ENCODE results near the gene VN1R2.
A peak's percentile ranks its signal among the peaks of the same experiment; 100 is the strongest.
"Not testable (repeated sequence)": the region's sequence is repeated elsewhere in the genome, so short reads cannot be mapped to it uniquely, and the experiment has no call there.

VN1R2 gene

GRCh38 chr19:53257715-53258342 lies at the start of gene VN1R2:
VN1R2 (plus strand) TSS chr19:53258292; CDS start chr19:53258376, 84 bp downstream.
- DNase-seq (ENCODE audit: low spot score), result not testable (repeated sequence)

- DNase-seq (ENCODE audit: low spot score), result not testable (repeated sequence)
These were observed 46.5 kb upstream of the VN1R2 start for GRCh38 chr19:53211554-53211953.

- DNase-seq (ENCODE audit: low spot score), result no peak
These were observed 45.3 kb upstream of the VN1R2 start for GRCh38 chr19:53212703-53213320.

- DNase-seq (ENCODE audit: low spot score), result not testable (repeated sequence)
These were observed 35.4 kb upstream of the VN1R2 start for GRCh38 chr19:53222716-53223115.

GRCh38 chr19:53224606-53225005 lies 33.5 kb upstream of the VN1R2 start:
- DNase-seq (ENCODE audit: low spot score), result no peak

GRCh38 chr19:53237114-53237777 lies 20.8 kb upstream of the VN1R2 start:
- DNase-seq (ENCODE audit: low spot score), result no peak

GRCh38 chr19:53246498-53246897 lies 11.6 kb upstream of the VN1R2 start:
- DNase-seq (ENCODE audit: low spot score), result peak; percentile 4

- no peak for DNase-seq (ENCODE audit: low spot score)
These were observed 3.4 kb upstream of the VN1R2 start, which contains the start of gene ZNF677 for GRCh38 chr19:53254411-53255341. ZNF677 (minus strand) TSS chr19:53254873; CDS start chr19:53251550, 3,323 bp downstream.

- not testable (repeated sequence) for DNase-seq (ENCODE audit: low spot score)
These were observed 9.5 kb downstream of the VN1R2 start, which contains the start of gene VN1R4 for GRCh38 chr19:53267623-53268022. VN1R4 (minus strand) TSS chr19:53267723; CDS start chr19:53267665, 58 bp downstream.

- DNase-seq (ENCODE audit: low spot score), result not testable (repeated sequence)
These were observed 11.8 kb downstream of the VN1R2 start for GRCh38 chr19:53269861-53270260.

- DNase-seq (ENCODE audit: low spot score), result no peak
These were observed 14.0 kb downstream of the VN1R2 start for GRCh38 chr19:53272044-53272443.

GRCh38 chr19:53275480-53275879 lies 17.4 kb downstream of the VN1R2 start:
- DNase-seq (ENCODE audit: low spot score), result no peak

GRCh38 chr19:53281947-53282346 lies 23.9 kb downstream of the VN1R2 start:
- not testable (repeated sequence) for DNase-seq (ENCODE audit: low spot score)

GRCh38 chr19:53285087-53285486 lies 27.0 kb downstream of the VN1R2 start:
- no peak for DNase-seq (ENCODE audit: low spot score)

- DNase-seq (ENCODE audit: low spot score), result no peak
These were observed 32.9 kb downstream of the VN1R2 start for GRCh38 chr19:53290758-53291549.

GRCh38 chr19:53294786-53295441 lies 36.8 kb downstream of the VN1R2 start:
- DNase-seq (ENCODE audit: low spot score), result no peak

GRCh38 chr19:53301341-53301740 lies 43.2 kb downstream of the VN1R2 start:
- not testable (repeated sequence) for DNase-seq (ENCODE audit: low spot score)

- no peak for DNase-seq (ENCODE audit: low spot score)
These were observed 50.3 kb downstream of the VN1R2 start for GRCh38 chr19:53308339-53308811.
